Right lobe of liver (tissue), 4 donors: Measurements from ENCODE around the gene RNF223.

Experiments used
- CTCF ChIP-seq, 4 donors: fragments of 200-600 bp in 3 of 4; fragments of 450-650 bp in 1 of 4; IDR thresholded peaks; one replicate each; pipeline versions ENCODE4 v1.5.1 to v1.8.0; 2016 to 2022; ENCODE audit warnings: antibody characterized with exemption in 4 of 4, mild to moderate bottlenecking in 2 of 4
- POLR2A ChIP-seq: fragments of 450-650 bp; IDR thresholded peaks from one replicate; pipeline ENCODE4 v1.6.1; 2017; ENCODE audit warnings: antibody characterized with exemption, mild to moderate bottlenecking
- donor health status: DM: no; HTN: no; CAD: no.
- donor health status: DM: no; HTN: no; CAD: no.
- donor health status: DM: no; HTN: yes; CAD: no.

- TF ChIP-seq POLR2A (no peak), CTCF (IDR thresholded peaks at IDR 0.05) (no peak)
These were observed 41.7 kb downstream of the RNF223 start for GRCh38 chr1:1032424-1032823.
